GM19099 (cell line): ENCODE results near the gene APBA1.

Experiments
- POLR2A ChIP-seq: IDR thresholded peaks from 3 replicates; pipeline ENCODE4 v1.6.1; 2011; ENCODE audit warnings: low read depth; ENCODE audit not compliant: insufficient read length; ENCODE audit errors: extremely low read depth

Gene APBA1

GRCh38 chr9:69671879-69672595, at the start of gene APBA1:
TSS of gene APBA1 (minus strand) at chr9:69672371.
- TF ChIP-seq POLR2A: no peak

DNA sequence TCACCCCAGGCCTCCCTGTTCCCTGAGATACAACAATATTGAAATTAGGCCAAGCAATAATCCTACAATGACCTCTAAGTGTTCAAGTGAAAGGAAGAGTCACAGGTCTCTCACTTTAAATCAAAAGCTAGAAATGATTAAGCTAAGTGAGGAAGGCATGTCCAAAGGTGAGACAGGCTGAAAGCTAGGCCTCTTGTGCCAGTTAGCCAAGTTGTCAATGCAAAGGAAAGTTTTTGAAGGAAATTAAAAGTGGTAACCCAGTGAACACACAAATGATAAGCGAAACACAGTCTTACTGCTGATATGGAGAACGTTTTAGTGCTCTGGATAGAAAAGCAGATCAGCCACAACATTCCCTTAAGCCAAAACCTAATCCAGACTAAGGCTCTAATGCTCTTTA, 47.8 kb upstream of the APBA1 start:
- TF ChIP-seq POLR2A: no peak

DNA sequence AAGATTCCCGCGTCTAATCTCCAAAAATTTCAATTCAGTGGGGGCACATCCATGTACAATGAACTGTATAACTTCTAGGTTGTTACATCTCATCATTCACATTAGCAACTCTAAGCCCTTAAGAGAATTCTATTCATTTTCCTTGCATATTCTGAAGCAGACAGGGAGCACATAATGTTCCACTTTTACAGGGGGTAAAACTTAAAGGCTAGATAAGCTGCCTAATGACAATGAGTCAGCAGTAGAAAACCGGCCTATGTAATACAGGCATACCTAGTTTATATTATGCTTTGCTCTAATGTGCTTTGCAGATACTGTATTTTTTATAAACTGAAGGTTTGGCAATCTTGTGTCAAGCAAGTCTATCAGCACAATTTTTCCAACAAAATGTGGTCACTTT, 47.2 kb upstream of the APBA1 start:
- TF ChIP-seq POLR2A: no peak

DNA sequence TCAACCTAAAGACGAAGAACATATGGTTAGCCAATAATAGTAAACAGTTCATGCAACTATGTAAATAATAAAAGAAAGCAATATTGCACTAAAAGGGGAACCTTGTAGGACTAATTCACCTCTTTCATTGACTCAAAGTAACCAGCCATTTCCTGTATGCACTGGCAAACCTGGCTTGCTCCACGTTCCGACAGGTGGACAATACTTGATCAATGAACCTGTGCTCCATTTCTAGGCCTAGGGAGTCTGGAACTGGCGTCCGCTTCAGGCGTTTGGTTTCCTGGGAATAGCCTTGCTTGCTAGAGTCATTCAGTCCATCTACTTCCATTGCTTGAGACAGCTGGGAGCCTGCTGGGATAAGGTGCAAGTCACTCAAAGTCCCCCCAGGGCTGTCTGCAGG, 46.0 kb upstream of the APBA1 start:
- TF ChIP-seq POLR2A: no peak

GRCh38 chr9:69715825-69716224, 43.7 kb upstream of the APBA1 start:
- TF ChIP-seq POLR2A: no peak

DNA sequence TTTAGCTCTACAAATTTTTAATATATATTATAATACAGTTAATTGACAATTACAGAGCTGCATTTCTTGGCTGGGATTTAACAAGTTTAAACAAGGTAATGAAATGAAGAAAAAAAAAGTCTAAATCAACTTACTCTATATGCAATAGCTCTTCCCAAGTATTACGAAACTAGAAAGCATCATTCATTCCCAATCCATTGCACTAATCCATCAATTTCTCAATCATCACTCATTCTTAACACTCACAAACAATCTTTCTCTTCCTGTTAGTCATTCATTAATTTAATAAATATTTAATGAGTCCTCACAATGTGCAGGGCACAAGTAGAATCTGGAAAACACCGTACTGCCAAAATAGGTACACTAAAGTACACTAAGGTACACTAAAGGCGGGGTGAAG, 42.9 kb upstream of the APBA1 start:
- TF ChIP-seq POLR2A: no peak

DNA sequence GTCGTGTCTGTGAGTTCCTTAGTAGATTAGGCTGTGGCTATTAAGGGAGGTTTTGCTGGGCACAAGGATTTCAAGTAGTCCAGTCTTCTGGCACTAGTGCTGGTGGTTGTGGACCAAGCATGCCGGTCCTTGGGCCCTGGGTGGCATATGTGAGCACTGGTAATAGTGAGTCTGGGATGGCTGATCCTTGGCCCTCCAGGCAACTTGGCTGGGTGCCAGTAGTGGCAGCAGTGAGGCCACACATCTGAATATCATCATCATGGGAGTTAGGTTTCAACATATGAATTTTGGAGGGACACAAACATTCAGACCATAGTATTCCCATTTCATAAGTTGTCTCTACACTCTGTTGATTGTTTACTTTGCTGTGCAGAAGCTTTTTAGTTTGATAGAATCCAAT, 25.3 kb upstream of the APBA1 start:
- no peak for TF ChIP-seq POLR2A

DNA sequence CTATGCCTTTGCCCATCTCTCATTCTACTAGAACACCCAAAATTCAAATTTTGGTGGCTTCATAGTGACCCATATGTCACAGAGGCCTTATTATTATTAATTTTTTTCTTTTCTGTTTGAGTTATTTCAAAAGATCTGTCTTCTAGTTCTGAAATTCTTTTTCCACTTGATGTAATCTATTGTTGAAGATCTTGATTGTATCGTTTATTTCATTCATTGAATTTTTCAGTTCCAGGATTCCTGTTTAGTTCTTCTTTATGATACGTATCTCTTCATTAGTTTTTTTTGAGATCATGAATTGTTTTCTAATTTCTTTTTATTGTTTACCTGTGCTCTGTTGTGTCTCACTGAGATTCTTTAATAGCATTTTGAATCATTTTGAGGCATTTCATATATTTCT, 24.6 kb upstream of the APBA1 start:
- no peak for TF ChIP-seq POLR2A

DNA sequence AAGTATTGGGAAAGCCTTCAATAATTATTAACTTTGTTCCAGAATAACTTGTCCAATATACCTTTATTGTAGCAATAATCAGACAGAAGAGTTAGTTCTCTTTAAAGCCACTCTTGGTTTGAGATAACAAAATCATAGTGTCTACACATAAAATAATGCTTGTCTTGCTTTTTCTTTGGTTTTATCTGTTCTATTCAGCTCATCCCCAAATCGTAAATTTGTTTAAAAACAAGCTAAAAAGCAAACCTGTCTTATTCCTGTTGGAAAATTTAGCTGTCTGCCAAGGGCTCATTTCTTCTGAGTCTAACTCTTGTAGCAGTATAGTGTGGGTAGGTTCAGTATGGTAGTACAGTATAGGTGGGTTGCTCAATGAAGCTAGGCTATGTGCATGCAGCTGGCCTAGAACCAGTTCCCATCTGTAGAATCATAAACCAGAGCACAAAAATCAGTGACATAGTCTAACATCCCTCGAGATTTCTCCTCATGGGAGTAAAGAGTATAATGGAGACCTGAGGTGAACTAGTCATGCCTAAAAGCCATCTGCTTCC, 17.9 kb upstream of the APBA1 start:
- no peak for TF ChIP-seq POLR2A

GRCh38 chr9:69683927-69684326, 11.8 kb upstream of the APBA1 start:
- TF ChIP-seq POLR2A: no peak

GRCh38 chr9:69678843-69679538, 6.8 kb upstream of the APBA1 start:
- no peak for TF ChIP-seq POLR2A

GRCh38 chr9:69677931-69678330, 5.8 kb upstream of the APBA1 start:
- no peak for TF ChIP-seq POLR2A

DNA sequence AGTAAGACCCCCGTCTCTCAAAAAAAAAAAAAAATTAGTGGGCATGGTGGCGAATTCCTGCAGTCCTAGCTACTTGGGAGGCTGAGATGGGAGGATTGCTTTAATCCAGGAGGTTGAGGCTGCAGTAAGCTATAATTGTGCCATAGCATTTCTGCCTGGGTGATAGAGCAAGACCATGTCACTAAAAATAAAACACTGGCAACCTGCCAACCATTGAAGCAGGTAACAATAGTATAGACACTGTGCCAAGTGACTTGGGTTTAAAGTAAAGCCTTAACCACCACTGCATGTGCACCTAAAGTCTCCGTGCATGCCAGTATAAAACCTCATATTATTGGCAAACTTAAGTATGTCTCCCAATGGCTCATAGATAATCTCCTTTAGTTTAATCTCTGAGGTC, 3.4 kb upstream of the APBA1 start:
- TF ChIP-seq POLR2A: no peak

GRCh38 chr9:69674716-69675438, 2.7 kb upstream of the APBA1 start:
- no peak for TF ChIP-seq POLR2A

GRCh38 chr9:69674112-69674685, 2.0 kb upstream of the APBA1 start:
- no peak for TF ChIP-seq POLR2A
